ENCODE measurements around the gene MLF1.
A peak's percentile ranks its signal among the peaks of the same experiment; 100 is the strongest.
"Not testable (repeated sequence)": the region's sequence is repeated elsewhere in the genome, so short reads cannot be mapped to it uniquely, and the experiment has no call there.

The MLF1 gene, protein sequence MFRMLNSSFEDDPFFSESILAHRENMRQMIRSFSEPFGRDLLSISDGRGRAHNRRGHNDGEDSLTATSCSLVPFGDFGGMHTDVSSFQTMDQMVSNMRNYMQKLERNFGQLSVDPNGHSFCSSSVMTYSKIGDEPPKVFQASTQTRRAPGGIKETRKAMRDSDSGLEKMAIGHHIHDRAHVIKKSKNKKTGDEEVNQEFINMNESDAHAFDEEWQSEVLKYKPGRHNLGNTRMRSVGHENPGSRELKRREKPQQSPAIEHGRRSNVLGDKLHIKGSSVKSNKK

DNA sequence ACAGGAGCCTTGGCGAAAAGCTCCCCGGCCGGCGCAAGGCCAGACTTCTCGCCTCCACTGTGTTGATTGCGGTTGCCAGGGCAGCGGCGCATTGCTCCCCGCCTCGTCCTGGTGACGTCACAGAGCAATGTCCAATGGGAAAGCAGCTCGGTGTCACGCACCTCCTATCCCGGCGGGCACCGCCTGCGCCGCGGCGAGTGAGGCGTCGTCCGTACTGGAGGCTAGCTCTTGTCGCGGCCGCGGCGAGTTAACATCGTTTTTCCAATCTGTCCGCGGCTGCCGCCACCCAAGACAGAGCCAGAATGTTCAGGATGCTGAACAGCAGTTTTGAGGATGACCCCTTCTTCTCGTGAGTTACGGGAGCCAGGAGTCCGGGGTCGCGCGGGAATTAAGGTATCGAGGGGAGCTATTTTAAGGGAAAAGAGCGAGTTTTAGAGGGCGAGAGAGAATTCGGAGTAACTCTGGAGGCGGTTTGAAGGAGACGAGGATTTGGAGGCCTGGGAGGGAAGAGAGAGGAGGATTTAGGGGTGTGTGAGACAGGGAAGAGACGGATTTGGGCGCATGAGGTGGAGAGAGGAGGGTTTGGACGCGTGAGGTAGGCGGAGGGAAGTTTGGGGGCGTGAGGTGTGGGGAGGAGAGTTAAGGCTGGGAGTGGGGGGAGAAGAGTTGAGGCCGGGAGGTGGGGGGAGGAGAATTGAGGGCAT, at the start of gene MLF1:
TSS of gene MLF1 (plus strand) at position 196 of the 704 bp plus-strand sequence. CDS start at position 303, 107 bp downstream.
- DNase-seq (ENCODE audit: low read depth), result peak; percentile 77

DNA sequence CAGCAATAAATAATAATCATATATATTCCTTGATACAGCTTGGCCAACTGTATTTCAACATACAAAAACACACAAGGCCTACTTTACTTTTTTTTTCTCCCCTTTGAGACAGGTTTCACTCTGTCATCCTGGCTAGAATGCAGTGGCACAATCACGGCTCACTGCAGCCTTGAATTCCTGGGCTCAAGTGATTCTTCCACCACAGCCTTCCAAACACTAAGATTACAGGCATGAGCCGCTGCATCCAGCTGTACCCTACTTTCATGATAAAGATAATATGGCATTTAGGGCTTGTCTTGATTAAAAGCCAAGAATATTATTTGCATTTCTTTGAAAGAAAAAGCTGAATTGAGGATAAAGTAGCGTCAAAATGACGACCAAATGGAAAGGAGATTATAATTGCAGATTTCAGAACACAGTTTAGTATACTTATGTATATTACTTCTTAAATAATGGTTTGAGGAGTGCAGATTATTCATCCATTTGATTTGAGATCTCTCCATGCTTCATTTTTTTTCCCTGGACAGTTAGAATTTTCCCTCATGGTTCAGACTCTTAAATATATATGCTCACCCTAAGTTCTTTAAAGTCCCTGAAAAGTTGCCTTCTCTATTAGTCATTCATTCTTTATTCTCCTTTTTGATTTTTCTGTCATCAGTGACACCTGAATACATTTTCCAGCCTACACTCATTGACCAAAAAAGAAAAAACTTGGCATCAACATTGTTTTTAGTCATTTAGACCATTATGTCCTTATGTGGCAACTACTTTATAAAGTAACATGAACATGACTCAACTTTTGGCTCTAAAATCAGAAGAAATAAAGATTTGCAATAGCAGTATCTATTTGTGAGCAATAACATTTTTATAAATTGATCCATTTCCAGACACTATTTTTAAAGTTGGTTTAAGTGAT, 48.5 kb upstream of the MLF1 start:
- peak; percentile 49 for DNase-seq (ENCODE audit: low read depth)

DNA sequence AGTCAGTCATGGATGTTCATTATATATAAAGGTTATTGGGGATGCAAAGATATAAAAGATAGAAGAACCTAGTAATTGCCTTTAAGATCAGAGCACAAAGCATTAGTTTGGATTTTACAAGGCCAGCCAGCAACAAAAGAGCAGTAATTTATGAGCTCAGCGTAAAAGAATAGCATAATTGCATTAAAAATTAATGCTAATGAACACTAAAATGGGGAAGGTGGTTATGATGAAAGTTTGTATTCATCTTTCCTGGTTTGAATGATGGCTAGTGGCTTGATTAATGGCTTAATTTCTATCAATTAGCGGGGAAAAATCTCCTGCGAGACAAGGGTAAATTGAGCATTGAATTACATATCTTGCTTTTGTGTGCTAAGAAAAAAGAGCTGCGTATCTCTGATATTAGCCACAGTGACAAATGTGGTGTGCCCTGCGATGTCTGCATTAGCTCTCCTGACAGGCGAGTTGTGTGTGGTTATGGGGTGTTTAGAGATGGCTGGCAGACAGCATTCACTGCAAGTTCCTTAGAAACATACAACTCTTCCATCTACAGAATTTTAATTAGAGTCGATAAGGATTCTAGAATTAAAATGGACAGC, 42.8 kb upstream of the MLF1 start:
- DNase-seq (ENCODE audit: low read depth), result no peak

DNA sequence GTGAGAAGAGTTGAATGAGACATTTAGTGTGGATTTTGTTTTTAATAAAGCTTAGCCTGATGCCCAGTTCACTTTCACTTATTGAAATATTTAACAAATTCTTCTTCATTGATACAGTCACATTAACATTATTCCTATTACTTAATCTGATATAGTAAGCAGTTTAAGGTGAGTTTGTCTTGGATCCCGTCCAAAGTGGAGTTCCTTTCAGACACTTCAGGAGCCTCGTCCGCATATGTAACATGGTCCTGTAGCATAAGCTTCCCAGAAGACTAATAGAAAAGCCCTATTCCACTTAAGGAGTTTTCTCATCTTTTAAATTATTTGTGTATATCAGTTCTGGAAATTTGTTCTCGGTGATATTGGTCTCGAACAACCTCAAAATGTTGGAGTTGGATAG, 39.7 kb upstream of the MLF1 start:
- DNase-seq (ENCODE audit: low read depth), result no peak

DNA sequence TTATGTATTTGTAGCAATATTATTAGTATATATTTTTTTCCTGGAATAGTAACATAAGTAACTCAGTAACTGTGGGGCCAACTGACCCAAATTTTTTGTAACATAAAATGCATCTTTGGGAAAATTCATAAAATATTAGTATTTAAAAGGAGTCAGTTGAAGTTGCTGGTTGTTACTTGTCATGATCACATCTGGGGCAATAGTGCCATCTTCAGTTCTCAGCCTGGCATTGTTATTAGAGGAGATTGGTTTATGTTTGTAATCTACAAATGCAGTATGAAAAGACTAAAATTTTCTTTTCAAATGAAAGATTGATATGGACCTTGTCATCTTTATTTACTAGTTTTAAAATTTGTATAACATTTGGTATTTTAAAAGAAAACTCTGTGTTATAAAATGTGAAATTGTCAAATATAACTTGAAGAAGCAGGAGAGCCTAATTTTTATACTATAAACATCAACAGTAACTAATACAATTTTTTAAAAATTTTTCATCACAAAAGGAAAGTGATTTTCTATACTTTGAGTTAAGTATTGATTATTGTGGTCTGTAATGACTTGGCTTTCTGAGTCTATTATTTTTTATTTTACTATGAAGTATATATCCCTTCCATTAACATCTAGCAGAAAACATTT, 38.8 kb upstream of the MLF1 start:
- DNase-seq (ENCODE audit: low read depth), result no peak

DNA sequence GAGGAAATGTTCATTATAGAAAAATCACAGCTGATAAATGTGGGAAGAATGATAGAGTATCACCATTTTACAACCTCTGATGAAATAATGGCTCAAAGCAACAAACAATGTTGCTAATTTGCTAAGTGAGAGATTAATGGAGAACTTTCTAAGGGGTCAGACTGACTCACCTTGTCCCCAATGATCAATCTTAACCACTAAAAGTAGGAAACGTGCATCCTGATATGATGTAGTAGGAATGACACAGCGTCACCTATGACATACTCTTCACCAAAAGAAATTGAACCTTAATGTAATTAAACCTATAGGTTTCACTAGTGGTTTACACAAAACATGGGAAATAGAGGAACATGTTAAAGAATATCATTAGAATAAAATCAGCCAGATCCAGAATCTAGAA, 35.1 kb upstream of the MLF1 start:
- DNase-seq (ENCODE audit: low read depth), result no peak

DNA sequence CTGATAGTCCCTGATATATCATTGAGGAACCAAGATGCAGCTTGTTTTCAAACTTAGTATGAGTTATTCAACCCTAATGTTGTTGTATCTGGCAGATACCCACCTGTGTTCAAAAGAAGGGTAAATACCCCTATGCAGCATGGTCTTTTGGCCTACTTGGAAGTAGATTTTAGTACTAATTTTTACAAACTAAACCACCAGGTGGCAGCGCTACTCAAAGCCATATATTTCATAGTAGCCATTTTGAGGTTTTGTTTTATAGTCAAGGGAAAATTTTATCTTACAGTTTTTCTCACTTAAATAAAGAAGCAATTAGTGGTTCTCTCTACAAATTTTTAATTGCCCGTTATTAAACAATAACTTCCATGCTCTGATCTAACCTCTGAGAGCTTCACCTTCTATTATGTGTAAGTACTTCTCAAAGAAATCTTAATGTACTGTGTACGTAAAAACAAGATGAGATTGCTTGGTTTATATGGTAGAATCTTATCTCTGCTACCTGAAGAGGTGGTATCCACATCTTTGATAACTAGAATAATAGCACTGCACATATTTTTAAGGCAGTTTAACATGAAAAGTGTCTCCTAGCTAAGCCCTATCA, 31.5 kb upstream of the MLF1 start:
- no peak for DNase-seq (ENCODE audit: low read depth)

DNA sequence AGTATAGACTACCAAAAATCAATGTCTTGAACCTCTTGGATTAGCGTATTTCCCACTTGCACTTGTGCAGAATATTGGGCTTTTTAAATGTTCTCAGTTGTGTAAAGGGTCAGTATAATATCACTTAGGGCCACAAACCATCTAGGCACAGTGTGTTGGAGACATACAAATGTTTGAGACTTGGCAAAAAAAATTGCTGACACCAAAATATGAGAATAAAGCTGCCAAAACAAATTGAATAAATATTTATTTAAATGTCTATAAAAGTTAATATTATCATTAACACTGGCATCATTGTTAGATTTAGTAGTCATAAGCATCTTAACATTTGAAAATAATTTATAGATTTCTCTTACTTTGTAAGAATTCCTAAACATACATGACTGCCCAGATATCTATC, 30.9 kb upstream of the MLF1 start:
- DNase-seq (ENCODE audit: low read depth), result no peak

DNA sequence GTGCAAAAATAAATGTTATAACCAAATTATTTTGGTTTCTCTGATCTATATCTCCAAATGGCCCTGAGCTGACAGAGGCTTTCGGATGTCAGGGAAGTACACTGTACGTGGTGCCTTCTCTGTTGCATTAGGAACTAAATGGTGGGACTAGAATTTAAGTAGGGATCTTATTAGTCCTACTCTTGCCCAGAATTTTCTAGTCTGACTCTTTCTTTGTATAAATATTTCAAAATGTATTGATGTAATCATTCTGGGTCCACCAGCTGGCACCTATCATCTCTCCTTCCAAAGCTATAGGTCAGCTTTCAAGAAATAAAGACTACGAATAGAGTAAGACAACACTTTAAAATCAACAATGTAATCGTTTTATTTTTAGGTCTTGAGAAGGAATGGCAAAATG, 22.3 kb upstream of the MLF1 start:
- DNase-seq (ENCODE audit: low read depth), result no peak

DNA sequence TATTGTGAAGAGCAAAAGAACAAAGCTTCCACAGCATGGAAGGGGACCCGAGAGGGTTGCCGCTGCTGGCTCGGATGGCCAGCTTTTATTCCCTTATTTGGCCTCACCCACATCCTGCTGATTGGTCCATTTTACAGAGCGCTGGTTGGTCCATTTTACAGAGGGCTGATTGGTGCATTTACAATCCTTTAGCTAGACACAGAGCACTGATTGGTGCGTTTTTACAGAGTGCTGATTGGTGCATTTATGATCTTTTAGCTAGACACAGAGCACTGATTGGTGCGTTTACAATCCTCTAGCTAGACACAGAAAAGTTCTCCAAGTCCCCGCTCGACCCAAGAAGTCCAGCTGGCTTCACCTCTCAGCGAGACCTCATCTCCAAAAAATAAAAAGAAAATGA, 21.1 kb upstream of the MLF1 start:
- DNase-seq (ENCODE audit: low read depth), result not testable (repeated sequence)

DNA sequence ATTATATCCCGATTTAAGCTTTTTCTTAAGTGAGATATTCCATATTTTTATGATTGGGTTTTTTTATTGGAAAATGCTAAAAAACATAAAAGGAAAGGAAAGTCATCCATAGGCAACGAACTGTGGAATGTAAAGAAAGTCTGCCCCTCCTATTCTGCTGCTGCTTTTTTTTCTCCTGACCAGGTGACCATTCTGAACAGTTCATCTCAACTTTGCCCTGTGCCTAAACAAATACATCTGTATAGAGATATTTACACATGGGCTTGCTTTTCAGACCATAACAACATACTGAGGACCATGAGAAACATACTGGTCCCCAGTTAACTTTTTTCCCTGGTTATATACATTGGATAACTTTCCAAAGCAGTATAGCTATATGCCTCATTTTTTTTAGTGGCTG, 18.9 kb upstream of the MLF1 start:
- DNase-seq (ENCODE audit: low read depth), result no peak

DNA sequence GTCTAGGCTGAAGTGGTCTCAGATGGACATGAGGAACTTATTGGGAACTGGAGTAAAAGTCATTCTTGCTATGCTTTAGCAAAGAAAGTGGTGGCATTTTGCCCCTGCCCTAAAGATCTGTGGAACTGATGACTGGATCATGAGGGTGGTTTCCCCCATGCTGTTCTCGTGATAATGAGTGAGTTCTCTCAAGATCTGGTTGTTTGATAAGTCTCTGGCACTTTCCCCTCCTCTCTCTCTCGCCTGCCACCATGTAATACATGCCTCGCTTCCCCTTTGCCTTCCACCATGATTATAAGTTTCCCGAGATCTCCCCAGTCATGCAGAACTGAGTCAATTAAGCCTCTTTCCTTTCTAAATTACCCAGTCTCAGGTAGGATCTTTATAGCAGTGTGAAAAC, 11.5 kb upstream of the MLF1 start:
- no peak for DNase-seq (ENCODE audit: low read depth)

DNA sequence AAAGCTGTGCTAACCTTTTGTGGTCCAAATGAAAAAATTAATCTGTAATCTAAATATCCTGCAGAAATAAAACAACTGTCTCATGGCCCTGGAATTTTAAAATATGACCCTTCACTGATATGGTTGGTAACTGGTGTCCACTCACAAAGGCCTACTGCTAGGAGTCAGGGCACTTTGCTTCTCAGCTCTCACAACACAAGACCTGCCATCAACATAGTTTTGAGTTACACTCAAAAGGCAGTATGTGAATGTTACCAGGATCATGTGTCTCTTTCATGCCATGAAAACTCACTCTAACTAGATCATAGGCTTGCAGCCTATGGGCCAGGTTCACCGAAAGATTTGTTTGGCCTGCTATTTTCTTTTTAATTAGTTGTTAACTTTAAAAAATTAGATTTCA, 10.0 kb upstream of the MLF1 start:
- no peak for DNase-seq (ENCODE audit: low read depth)

DNA sequence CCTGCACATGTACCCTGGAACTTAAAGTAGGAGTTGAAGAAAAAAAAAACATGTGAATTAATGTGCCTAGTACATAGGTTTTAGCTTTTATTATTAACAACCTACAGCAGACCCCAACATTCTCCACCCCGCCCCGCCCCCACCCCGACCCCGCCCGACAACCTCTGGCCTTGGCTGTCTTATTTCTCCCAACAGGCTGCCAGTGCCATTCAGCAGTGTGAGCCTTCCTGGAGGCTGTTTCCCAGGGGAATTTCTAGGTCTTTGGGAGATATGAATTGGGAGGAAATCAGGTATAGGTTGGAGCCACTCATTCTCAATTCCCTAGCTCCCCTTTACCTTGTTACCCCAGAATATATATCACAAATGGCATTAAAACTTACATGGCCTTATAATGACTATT, 8.3 kb upstream of the MLF1 start:
- DNase-seq (ENCODE audit: low read depth), result no peak

DNA sequence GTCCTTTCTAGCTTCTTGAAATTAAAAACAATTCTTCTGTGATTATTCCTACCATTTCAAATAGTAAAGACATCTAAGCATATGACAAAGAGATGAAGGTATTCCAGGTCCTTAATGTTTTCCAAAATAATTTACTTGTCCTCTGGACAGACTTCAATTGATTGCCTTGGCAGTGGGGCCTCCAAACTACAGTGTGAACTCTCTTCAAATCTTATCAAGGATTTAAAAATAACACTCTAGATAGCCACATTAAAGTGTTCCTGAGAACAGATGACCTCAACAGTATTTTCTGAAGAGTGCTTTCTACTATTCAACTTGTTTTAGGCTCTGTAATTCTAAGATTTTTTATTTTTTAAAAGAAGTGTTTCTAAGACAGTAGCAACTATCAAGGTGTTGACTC, 7.9 kb upstream of the MLF1 start:
- DNase-seq (ENCODE audit: low read depth), result no peak

DNA sequence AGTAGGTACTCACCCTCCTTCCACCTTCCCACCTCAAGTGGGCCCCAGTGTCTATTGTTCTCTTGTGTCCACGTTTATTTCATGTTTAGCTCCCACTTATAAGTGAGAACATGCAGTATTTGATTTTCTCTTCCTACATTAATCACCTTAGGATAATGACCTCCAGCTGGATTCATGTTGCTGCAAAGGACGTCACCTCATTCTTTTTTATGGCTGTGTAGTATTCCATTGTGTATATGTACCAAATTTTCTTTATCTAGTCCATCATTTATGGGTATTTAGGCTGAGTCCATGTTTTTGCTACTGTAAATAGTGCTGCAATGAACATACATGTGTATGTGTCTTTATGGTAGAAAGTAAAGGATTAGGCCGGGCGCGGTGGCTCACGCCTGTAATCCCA, 5.9 kb upstream of the MLF1 start:
- no peak for DNase-seq (ENCODE audit: low read depth)

DNA sequence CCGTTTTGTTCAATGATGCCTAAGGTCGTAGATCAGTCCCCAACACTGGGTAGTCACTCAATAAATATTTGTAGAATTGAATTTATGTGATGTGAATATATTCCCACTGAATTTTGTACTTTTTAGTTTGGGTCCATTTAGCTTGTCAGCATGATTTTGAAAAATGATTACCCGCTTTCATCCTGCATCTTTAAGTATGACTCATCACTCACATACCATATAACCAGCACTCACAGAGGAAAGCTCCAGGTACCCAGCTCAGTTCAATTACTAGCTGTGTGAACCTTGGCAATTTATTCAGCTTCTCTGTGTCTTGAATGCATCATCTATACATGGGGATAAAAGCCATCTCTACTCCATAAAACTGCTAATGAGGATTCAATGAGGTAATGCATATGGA, 2.2 kb upstream of the MLF1 start:
- no peak for DNase-seq (ENCODE audit: low read depth)

DNA sequence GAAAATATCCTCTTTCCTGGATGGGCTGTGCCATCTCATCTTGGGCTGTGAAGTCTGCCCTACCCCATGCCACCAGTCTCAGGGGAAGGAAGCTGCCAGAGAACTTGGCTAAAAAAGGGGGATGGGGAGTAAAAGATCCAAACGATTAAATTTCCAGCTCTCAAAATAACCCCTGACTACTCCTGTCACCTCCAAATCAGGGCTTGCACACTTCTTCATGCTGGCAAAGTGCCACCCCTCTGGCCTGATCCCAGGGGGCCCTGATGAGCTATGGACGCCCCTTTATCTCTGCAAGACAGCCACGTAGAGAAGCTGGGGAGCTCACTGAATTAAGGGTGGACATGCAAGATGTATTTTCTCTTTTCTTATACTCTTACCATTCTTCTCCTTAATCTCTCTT, 1.2 kb upstream of the MLF1 start:
- no peak for DNase-seq (ENCODE audit: low read depth)

DNA sequence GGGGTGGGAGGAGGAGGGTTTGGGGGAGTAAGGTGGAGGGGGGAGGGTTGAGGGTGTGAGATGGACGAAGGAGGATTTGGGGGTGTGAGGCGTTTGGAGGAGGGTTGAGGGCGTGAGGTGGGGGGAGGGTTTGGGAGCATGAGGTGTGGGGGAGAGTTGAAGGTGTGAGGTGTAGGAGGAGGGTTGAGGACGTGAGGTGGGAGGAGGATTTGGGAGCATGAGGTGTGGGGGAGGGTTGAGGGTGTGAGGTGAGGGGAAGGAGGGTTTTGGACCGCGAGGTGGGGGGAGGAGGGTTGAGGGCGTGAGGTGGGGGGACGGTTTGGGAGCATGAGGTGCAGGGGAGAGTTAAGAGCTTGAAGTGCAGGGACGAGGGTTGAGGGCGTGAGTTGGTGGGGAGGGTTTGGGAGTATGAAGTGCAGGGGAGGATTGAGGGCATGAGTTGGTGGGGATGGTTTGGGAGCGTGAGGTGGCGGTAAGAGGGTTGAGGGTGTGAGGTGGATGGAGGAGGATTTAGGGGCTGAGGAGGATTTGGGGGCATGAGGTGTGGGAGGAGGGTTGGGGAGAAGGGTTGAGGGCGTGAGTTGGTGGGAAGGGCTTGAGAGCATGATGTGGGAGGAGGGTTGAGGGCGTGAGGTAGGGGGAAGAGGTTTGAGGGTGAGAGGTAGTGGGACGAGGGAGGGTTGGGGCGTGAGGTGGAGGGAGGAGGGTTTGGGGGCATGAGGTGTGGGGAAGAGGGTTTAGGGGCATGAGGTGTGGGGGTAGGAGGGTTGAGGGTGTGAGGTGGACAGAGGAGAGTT, 1.2 kb downstream of the MLF1 start:
- no peak for DNase-seq (ENCODE audit: low read depth)

DNA sequence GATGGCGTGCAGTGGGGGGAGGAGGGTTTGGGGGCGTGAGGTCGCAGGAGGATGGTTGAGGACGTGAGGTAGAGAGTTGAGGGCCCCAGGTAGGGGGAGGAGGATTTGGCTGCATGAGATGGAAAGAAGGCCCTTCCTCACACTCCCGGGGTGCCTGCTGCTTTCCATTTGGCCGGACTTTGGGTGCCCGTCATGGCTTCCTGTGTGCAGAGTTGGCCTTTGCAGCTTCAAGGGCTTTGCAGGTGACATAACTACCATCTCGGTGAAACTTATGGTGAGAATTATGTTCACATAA, 1.7 kb downstream of the MLF1 start:
- DNase-seq (ENCODE audit: low read depth), result no peak

DNA sequence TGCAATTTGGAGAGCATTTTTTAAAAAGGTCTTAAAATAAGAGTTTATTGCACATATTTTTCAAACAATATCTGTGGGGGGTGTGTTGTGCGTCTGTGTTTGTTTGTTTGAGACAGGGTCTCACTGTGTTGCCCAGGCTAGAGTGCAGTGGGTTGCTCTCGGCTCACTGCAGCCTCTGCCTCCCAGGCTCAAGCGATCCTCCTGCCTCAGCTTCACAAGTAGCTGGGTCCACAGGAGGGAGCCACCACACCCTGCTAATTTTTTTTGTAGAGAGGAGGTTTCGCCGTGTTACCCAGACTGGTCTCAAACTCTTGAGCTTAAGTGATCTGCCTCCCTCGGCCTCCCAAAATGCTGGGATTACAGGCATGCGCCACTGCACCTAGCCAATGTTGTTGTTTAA, 2.7 kb downstream of the MLF1 start:
- DNase-seq (ENCODE audit: low read depth), result no peak
